HCT116 (cell line): ENCODE results near the gene DEFB116. TPM values are rescaled to one million over a fixed set of nuclear protein-coding genes. Genes with fewer than 3 reads are reported as not detected.

Experiments
- ATAC-seq: fragments of 200-7000 bp; cut with Tn5 transposase; 2 replicates; pipeline ENCODE4 v1.9.1; 2020; ENCODE audit warnings: mild to moderate bottlenecking, moderate library complexity
- BruUV-seq: library from RNA; stranded (reverse); fragments of 400-500 nt; replicated peaks from 2 replicates; lab custom pipeline; 2021; lab: Mats Ljungman, UMichigan
- CTCF ChIA-PET: fragments of 300-600 bp; sonication (Branson Sonifier 250); formaldehyde crosslinking; loops from one replicate; lab custom pipeline; 2021; ENCODE audit warnings: antibody characterized with exemption; lab: Charles Lee
- POLR2A ChIA-PET: fragments of 300-600, 350-600 bp; sonication (Branson Sonifier 250); formaldehyde crosslinking; loops from one replicate; lab custom pipeline; 2021; ENCODE audit warnings: antibody characterized with exemption; lab: Charles Lee
- RAD21 ChIA-PET, 2 experiments: fragments of 300-600 bp; sonication (Branson Sonifier 250); formaldehyde crosslinking; loops; one replicate each; lab custom pipeline; 2023; ENCODE audit warnings: low total read pairs in 2 of 2; ENCODE audit not compliant: uncharacterized antibody in 2 of 2, unreplicated experiment in 2 of 2, low non-redundant PET in 1 of 2; lab: Charles Lee
- DNase-seq: peaks from one replicate; pipeline ENCODE4 v3.0.0-alpha.2; 2010; ENCODE audit warnings: low read depth, low spot score
- H2AFZ ChIP-seq: fragments of 200-600 bp; shearing (Covaris generic), sonication (generic); 2 replicates; pipeline ENCODE4 v1.6.1; 2017; ENCODE audit warnings: low read depth, mixed run types, mixed read lengths, antibody characterized with exemption, low read length; ENCODE audit not compliant: poor library complexity, severe bottlenecking
- H3K27ac ChIP-seq: 2 replicates; pipeline ENCODE4 v1.5.1; 2012; ENCODE audit warnings: low read depth, low read length
- H3K27me3 ChIP-seq: fragments of 200-600 bp; sonication (generic); 2 replicates; pipeline ENCODE4 v1.6.1; 2016; ENCODE audit warnings: mixed run types, low read length, mixed read lengths; ENCODE audit not compliant: insufficient read depth
- H3K36me3 ChIP-seq, 2 experiments: fragments of 200-500 bp in 1 of 2; fragments of 200-600 bp in 1 of 2; sonication (Bioruptor generic) in 1 of 2; sonication (generic) in 1 of 2; 2 replicates each; pipeline versions ENCODE4 v1.5.1 to v1.6.1; 2014 to 2016; ENCODE audit warnings: low read length in 2 of 2, inconsistent platforms in 1 of 2, mixed read lengths in 1 of 2, mixed run types in 1 of 2; ENCODE audit not compliant: insufficient read depth in 2 of 2, control insufficient read depth in 1 of 2
- H3K4me1 ChIP-seq, 2 experiments: fragments of 200-600 bp in 1 of 2; sonication (generic) in 1 of 2; 2 replicates each; pipeline versions ENCODE4 v1.5.1 to v1.6.1; 2012 to 2017; ENCODE audit warnings: low read length in 2 of 2, inconsistent platforms in 1 of 2, mild to moderate bottlenecking in 1 of 2, mixed read lengths in 1 of 2, mixed run types in 1 of 2, moderate library complexity in 1 of 2; ENCODE audit not compliant: insufficient read depth in 2 of 2, control insufficient read depth in 1 of 2
- H3K4me2 ChIP-seq: fragments of 200-600 bp; sonication (generic); 2 replicates; pipeline ENCODE4 v1.6.1; 2017; ENCODE audit warnings: mixed run types, low read length, mixed read lengths
- H3K4me3 ChIP-seq, 2 experiments: fragments of 200-600 bp in 1 of 2; sonication (generic) in 1 of 2; replicated peaks in 1 of 2; 2 replicates each; pipeline ENCODE4 v1.5.1; 2011 to 2016; ENCODE audit warnings: low read length in 2 of 2, control low read depth in 1 of 2, low read depth in 1 of 2, mild to moderate bottlenecking in 1 of 2, mixed read lengths in 1 of 2, mixed run types in 1 of 2
- H3K79me2 ChIP-seq: fragments of 200-600 bp; sonication (generic); 2 replicates; pipeline ENCODE4 v1.6.1; 2017; ENCODE audit warnings: mild to moderate bottlenecking, mixed run types, low read length, moderate library complexity, mixed read lengths; ENCODE audit not compliant: insufficient read depth
- H3K9ac ChIP-seq: fragments of 200-600 bp; sonication (generic); 2 replicates; pipeline ENCODE4 v1.6.1; 2016; ENCODE audit warnings: low read length, mixed read lengths
- H3K9me2 ChIP-seq: fragments of 200-600 bp; sonication (generic), shearing (Covaris generic); 2 replicates; pipeline ENCODE4 v1.6.1; 2017; ENCODE audit warnings: mixed run types, mild to moderate bottlenecking, moderate library complexity; ENCODE audit not compliant: insufficient read depth
- H3K9me3 ChIP-seq, 2 experiments: fragments of 200-500 bp in 1 of 2; fragments of 200-600 bp in 1 of 2; sonication (Bioruptor generic) in 1 of 2; sonication (generic) in 1 of 2; 2 replicates each; pipeline ENCODE4 v1.6.1; 2014 to 2017; ENCODE audit warnings: low read length in 2 of 2, mixed read lengths in 2 of 2, inconsistent platforms in 1 of 2, low read depth in 1 of 2, mild to moderate bottlenecking in 1 of 2, mixed run types in 1 of 2, moderate library complexity in 1 of 2; ENCODE audit not compliant: control insufficient read depth in 1 of 2, insufficient read depth in 1 of 2
- H4K20me1 ChIP-seq: fragments of 200-600 bp; sonication (generic), shearing (Covaris generic); 2 replicates; pipeline ENCODE4 v1.6.1; 2017; ENCODE audit warnings: mixed run types, mild to moderate bottlenecking, moderate library complexity; ENCODE audit not compliant: insufficient read depth
- CBX3 ChIP-seq: IDR thresholded peaks from 2 replicates; pipeline ENCODE4 v1.6.1; 2012; ENCODE audit warnings: low read depth
- ELF1 ChIP-seq: IDR thresholded peaks from 2 replicates; pipeline ENCODE4 v1.6.1; 2012; ENCODE audit warnings: low read depth, borderline replicate concordance
- EZH2 ChIP-seq: fragments of 200-600 bp; sonication (generic); IDR thresholded peaks from 2 replicates; pipeline ENCODE4 v1.6.1; 2017; ENCODE audit warnings: antibody characterized with exemption, mixed run types
- EZH2phosphoT487 ChIP-seq: fragments of 200-600 bp; IDR thresholded peaks from 2 replicates; pipeline ENCODE4 v1.6.1; 2018; ENCODE audit warnings: antibody characterized with exemption, borderline replicate concordance
- FOSL1 ChIP-seq: IDR thresholded peaks from 2 replicates; pipeline ENCODE4 v1.6.1; 2012; ENCODE audit warnings: low read depth
- JUND ChIP-seq: IDR thresholded peaks from 2 replicates; pipeline ENCODE4 v1.6.1; 2012
- POLR2AphosphoS5 ChIP-seq: IDR thresholded peaks from 2 replicates; pipeline ENCODE4 v1.6.1; 2011; ENCODE audit warnings: mild to moderate bottlenecking, low read depth, low read length, moderate library complexity
- SIN3A ChIP-seq: IDR thresholded peaks from 2 replicates; pipeline ENCODE4 v1.6.1; 2012; ENCODE audit warnings: low read depth
- SRF ChIP-seq: IDR thresholded peaks from 2 replicates; pipeline ENCODE4 v1.6.1; 2012; ENCODE audit warnings: low read depth
- YY1 ChIP-seq: IDR thresholded peaks from 2 replicates; pipeline ENCODE4 v1.6.1; 2011; ENCODE audit warnings: low read length, low read depth, moderate library complexity, mild to moderate bottlenecking; ENCODE audit not compliant: insufficient replicate concordance; ENCODE audit errors: extremely low read depth
- ZFX ChIP-seq: fragments of 450-650 bp; IDR thresholded peaks from 2 replicates; pipeline ENCODE4 v1.6.1; 2017
- intact Hi-C: fragments of 100-400 bp; cut with micrococcal nuclease; formaldehyde crosslinking; loops from 2 replicates; pipeline ENCODE4 v1.10.0; 2022
- total RNA-seq: library from RNA; stranded (reverse); gene quantifications from one replicate; pipeline ENCODE4 v1.2.1, GENCODE V29; 2021; ENCODE audit not compliant: unreplicated experiment
- TF ChIP-seq, protein P1 (sequence below), 3 experiments: fragments of 200-600 bp in 1 of 3; sonication (generic) in 1 of 3; IDR thresholded peaks in 2 of 3; conservative IDR thresholded peaks in 1 of 3; 2 replicates each; pipeline ENCODE4 v1.5.1; 2012 to 2017; ENCODE audit warnings: low read depth in 2 of 3, low read length in 2 of 3, antibody characterized with exemption in 1 of 3, borderline replicate concordance in 1 of 3, control low read depth in 1 of 3, mild to moderate bottlenecking in 1 of 3, mixed read lengths in 1 of 3, mixed run types in 1 of 3, moderate library complexity in 1 of 3; ENCODE audit not compliant: insufficient read depth in 1 of 3
- TF ChIP-seq, protein P2 (sequence below): IDR thresholded peaks from 2 replicates; pipeline ENCODE4 v1.6.1; 2011; ENCODE audit warnings: mild to moderate bottlenecking, low read length, moderate library complexity; ENCODE audit not compliant: insufficient replicate concordance; ENCODE audit errors: extremely low read depth
- TF ChIP-seq, protein P3 (sequence below): IDR thresholded peaks from 2 replicates; pipeline ENCODE4 v1.6.1; 2012

The DEFB116 gene
- total RNA-seq, 1 experiment from 2014 or later, result not detected

DNA sequence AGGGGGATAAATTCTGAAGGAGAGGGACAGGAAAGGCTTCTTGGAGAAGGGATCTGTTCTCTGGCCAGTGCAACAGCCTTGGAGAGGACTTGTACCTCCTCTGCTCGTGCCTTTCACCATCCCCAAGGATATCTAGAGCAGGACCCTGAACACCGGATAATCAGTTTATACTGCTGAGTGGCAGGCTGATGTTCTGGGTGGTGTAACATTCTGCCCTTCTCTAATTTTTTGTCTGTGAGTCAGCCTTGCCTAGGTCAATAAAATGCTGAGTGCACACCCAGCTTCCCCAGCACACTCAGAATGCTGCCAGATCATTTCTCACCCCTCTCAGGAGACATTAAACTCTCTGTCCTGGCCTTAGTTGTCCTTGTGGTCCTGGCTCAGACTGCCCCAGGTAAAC is 51.0 kb downstream of the DEFB116 start, which contains the start of gene DEFB115:
TSS of gene DEFB115 (plus strand) at position 301 of the 400 bp plus-strand sequence. CDS start at position 301, 0 bp downstream.
- H3K9ac ChIP-seq, result no peak within 1 kb of the TSS
- H3K9me2 ChIP-seq, result no peaks in the 10 kb centered on the region
- no peak within 1 kb of the TSS for H2AFZ ChIP-seq
- ATAC-seq (no peak), DNase-seq (no peak)
- no peaks in the 10 kb centered on the region for H3K9me3 ChIP-seq
- TF ChIP-seq ELF1 (no peak), EZH2 (no peak)
- TF ChIP-seq, protein P1, sequence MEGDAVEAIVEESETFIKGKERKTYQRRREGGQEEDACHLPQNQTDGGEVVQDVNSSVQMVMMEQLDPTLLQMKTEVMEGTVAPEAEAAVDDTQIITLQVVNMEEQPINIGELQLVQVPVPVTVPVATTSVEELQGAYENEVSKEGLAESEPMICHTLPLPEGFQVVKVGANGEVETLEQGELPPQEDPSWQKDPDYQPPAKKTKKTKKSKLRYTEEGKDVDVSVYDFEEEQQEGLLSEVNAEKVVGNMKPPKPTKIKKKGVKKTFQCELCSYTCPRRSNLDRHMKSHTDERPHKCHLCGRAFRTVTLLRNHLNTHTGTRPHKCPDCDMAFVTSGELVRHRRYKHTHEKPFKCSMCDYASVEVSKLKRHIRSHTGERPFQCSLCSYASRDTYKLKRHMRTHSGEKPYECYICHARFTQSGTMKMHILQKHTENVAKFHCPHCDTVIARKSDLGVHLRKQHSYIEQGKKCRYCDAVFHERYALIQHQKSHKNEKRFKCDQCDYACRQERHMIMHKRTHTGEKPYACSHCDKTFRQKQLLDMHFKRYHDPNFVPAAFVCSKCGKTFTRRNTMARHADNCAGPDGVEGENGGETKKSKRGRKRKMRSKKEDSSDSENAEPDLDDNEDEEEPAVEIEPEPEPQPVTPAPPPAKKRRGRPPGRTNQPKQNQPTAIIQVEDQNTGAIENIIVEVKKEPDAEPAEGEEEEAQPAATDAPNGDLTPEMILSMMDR (IDR thresholded peaks at IDR 0.05 in 2 of 3, conservative IDR thresholded peaks at IDR 0.05 in 1 of 3; ENCODE audit: borderline replicate concordance in 1 of 3, insufficient read depth in 1 of 3, low read depth in 2 of 3, low read length in 2 of 3), result no peak
- POLR2A ChIA-PET, result no interaction called here
- BruUV-seq, result no TSS peak
- H3K27ac ChIP-seq, result no peak within 1 kb of the TSS
- no peaks in the 10 kb centered on the region for H3K27me3 ChIP-seq
- no peak within 1 kb of the TSS for H3K4me3 ChIP-seq
- RAD21 ChIA-PET, result no interaction called here
- no peaks in the 10 kb centered on the region for H3K79me2 ChIP-seq
- H3K4me1 ChIP-seq, result no peaks in the 10 kb centered on the region
- no peak within 1 kb of the TSS for H3K4me2 ChIP-seq
- no peaks in the 10 kb centered on the region for H4K20me1 ChIP-seq
- intact Hi-C loops, result no loop called here
- CTCF ChIA-PET, result no interaction called here
- H3K36me3 ChIP-seq, result no peaks in the 10 kb centered on the region

DNA sequence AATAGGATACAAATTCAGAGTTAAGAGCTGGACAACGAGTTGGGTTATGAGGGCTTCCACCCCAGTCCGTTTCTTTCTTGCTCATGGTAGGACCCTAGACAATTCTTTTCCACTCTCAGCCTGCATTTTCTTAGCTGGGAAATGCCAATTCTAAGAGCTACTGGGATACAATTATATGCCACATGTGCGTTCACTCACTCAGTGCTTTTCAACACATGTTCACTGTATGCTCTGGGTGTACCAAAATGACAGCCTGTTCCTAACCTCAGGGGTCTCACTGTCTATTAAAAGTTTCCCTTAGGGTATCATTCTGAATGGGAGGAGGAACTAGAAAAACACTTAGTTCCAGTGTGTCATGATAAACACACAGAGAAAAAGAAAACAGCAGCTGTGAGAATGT is 51.4 kb downstream of the DEFB116 start:
- POLR2A ChIA-PET, result no interaction called here
- DNase-seq (no peak), ATAC-seq (no peak)
- BruUV-seq, result no TSS peak
- RAD21 ChIA-PET, result no interaction called here
- H2AFZ ChIP-seq, result no peak overlapping the region
- H3K4me3 ChIP-seq, result no peak overlapping the region
- H3K4me2 ChIP-seq, result no peak overlapping the region
- no peak overlapping the region for H3K27ac ChIP-seq
- H3K9me2 ChIP-seq, result no peaks in the 10 kb centered on the region
- intact Hi-C loops, result no loop called here
- no peak overlapping the region for H3K9ac ChIP-seq
- no peaks in the 10 kb centered on the region for H3K27me3 ChIP-seq
- H3K79me2 ChIP-seq, result no peaks in the 10 kb centered on the region
- H3K9me3 ChIP-seq, result no peaks in the 10 kb centered on the region
- H3K36me3 ChIP-seq, result no peaks in the 10 kb centered on the region
- no peaks in the 10 kb centered on the region for H4K20me1 ChIP-seq
- CTCF ChIA-PET, result no interaction called here
- no peaks in the 10 kb centered on the region for H3K4me1 ChIP-seq
- no peak for TF ChIP-seq JUND
- no peak for TF ChIP-seq ZFX
- TF ChIP-seq EZH2, result no peak
- TF ChIP-seq, protein P2, sequence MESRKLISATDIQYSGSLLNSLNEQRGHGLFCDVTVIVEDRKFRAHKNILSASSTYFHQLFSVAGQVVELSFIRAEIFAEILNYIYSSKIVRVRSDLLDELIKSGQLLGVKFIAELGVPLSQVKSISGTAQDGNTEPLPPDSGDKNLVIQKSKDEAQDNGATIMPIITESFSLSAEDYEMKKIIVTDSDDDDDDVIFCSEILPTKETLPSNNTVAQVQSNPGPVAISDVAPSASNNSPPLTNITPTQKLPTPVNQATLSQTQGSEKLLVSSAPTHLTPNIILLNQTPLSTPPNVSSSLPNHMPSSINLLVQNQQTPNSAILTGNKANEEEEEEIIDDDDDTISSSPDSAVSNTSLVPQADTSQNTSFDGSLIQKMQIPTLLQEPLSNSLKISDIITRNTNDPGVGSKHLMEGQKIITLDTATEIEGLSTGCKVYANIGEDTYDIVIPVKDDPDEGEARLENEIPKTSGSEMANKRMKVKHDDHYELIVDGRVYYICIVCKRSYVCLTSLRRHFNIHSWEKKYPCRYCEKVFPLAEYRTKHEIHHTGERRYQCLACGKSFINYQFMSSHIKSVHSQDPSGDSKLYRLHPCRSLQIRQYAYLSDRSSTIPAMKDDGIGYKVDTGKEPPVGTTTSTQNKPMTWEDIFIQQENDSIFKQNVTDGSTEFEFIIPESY, result no peak
- no peak for TF ChIP-seq FOSL1
- TF ChIP-seq CBX3, result no peak
- TF ChIP-seq, protein P1 (IDR thresholded peaks at IDR 0.05 in 2 of 3, conservative IDR thresholded peaks at IDR 0.05 in 1 of 3; ENCODE audit: borderline replicate concordance in 1 of 3, insufficient read depth in 1 of 3, low read depth in 2 of 3, low read length in 2 of 3), result no peak
- no peak for TF ChIP-seq SIN3A
- TF ChIP-seq, protein P3, sequence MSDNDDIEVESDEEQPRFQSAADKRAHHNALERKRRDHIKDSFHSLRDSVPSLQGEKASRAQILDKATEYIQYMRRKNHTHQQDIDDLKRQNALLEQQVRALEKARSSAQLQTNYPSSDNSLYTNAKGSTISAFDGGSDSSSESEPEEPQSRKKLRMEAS, result no peak
- no peak for TF ChIP-seq YY1
- no peak for TF ChIP-seq SRF
- no peak for TF ChIP-seq POLR2AphosphoS5
- TF ChIP-seq EZH2phosphoT487, result no peak
- no peak for TF ChIP-seq ELF1
